Keratinocyte (primary cell): ENCODE measurements around the gene C16orf95. TPM values are rescaled to one million over a fixed set of nuclear protein-coding genes. Genes with fewer than 3 reads are reported as not detected.

Source experiments
- DNase-seq: peaks from one replicate; pipeline ENCODE4 v3.0.0-alpha.2; 2011; ENCODE audit warnings: low read depth, missing footprints, low spot score
- FAIRE-seq: peaks from 2 replicates; lab custom pipeline; 2011; peaks lifted over from hg19 to GRCh38; lab: Jason Lieb, UNC
- H2AFZ ChIP-seq: 2 replicates; pipeline ENCODE4 v1.6.0; 2012; ENCODE audit warnings: low read length, control low read depth, inconsistent platforms; ENCODE audit not compliant: control insufficient read depth
- H3K27ac ChIP-seq: 2 replicates; pipeline ENCODE4 v1.5.1; 2011; ENCODE audit warnings: low read length; ENCODE audit not compliant: control insufficient read depth, insufficient read depth
- H3K27me3 ChIP-seq: 3 replicates; pipeline ENCODE4 v1.6.0; 2011; ENCODE audit warnings: low read length; ENCODE audit not compliant: control insufficient read depth, insufficient read depth; ENCODE audit errors: extremely low read depth
- H3K36me3 ChIP-seq, 2 experiments: 2 replicates in 1 of 2; 3 replicates in 1 of 2; pipeline ENCODE4 v1.5.1; 2011; ENCODE audit warnings: low read length in 2 of 2, mild to moderate bottlenecking in 1 of 2; ENCODE audit not compliant: control insufficient read depth in 2 of 2, insufficient read depth in 2 of 2; ENCODE audit errors: extremely low read depth in 1 of 2
- H3K4me1 ChIP-seq: 3 replicates; pipeline ENCODE4 v1.5.1; 2011; ENCODE audit warnings: low read length; ENCODE audit not compliant: control insufficient read depth, insufficient read depth; ENCODE audit errors: extremely low read depth
- H3K4me2 ChIP-seq: 3 replicates; pipeline ENCODE4 v1.6.0; 2011; ENCODE audit warnings: low read depth, low read length; ENCODE audit not compliant: control insufficient read depth, insufficient read depth; ENCODE audit errors: extremely low read depth
- H3K4me3 ChIP-seq, 3 experiments: fragments of 200-600 bp in 1 of 3; sonication (generic) in 1 of 3; 2 replicates in 2 of 3; 3 replicates in 1 of 3; pipeline ENCODE4 v1.5.1; 2011 to 2016; ENCODE audit warnings: low read length in 3 of 3, mild to moderate bottlenecking in 3 of 3, control low read depth in 2 of 3, inconsistent platforms in 1 of 3, low read depth in 1 of 3, mixed read lengths in 1 of 3, mixed run types in 1 of 3, moderate library complexity in 1 of 3; ENCODE audit not compliant: control insufficient read depth in 2 of 3, insufficient read depth in 2 of 3; ENCODE audit errors: extremely low read depth in 1 of 3
- H3K79me2 ChIP-seq: 2 replicates; pipeline ENCODE4 v1.6.0; 2012; ENCODE audit warnings: low read length; ENCODE audit not compliant: control insufficient read depth, insufficient read depth
- H3K9ac ChIP-seq: 3 replicates; pipeline ENCODE4 v1.6.0; 2011; ENCODE audit warnings: low read length; ENCODE audit not compliant: control insufficient read depth, insufficient read depth; ENCODE audit errors: extremely low read depth
- H3K9me1 ChIP-seq: 3 replicates; pipeline ENCODE4 v1.6.0; 2011; ENCODE audit warnings: low read length; ENCODE audit not compliant: control insufficient read depth, insufficient read depth; ENCODE audit errors: extremely low read depth
- H3K9me3 ChIP-seq: 2 replicates; pipeline ENCODE4 v1.5.1; 2012; ENCODE audit warnings: low read depth, low read length; ENCODE audit not compliant: control insufficient read depth
- H4K20me1 ChIP-seq: 3 replicates; pipeline ENCODE4 v1.6.0; 2011; ENCODE audit warnings: low read length; ENCODE audit not compliant: control insufficient read depth, insufficient read depth; ENCODE audit errors: extremely low read depth
- CTCF ChIP-seq, 3 experiments: IDR thresholded peaks in 1 of 3; conservative IDR thresholded peaks in 1 of 3; optimal IDR thresholded peaks in 1 of 3; 2 replicates in 2 of 3; 3 replicates in 1 of 3; pipeline versions ENCODE3 to v1.5.1; 2011; ENCODE audit warnings: low read length in 3 of 3, mild to moderate bottlenecking in 3 of 3, moderate library complexity in 2 of 3, control low read depth in 1 of 3, inconsistent platforms in 1 of 3; ENCODE audit not compliant: insufficient read depth in 2 of 3; ENCODE audit errors: extremely low read depth in 1 of 3
- EZH2 ChIP-seq: IDR thresholded peaks from one replicate; pipeline ENCODE4 v1.6.1; 2012; ENCODE audit warnings: inconsistent platforms, mild to moderate bottlenecking, low read length, moderate library complexity
- dilution Hi-C: fragments of 300-500 bp; cut with MboI; formaldehyde crosslinking; loops from one replicate; pipeline ENCODE4 v1.7.0; 2020; ENCODE audit warnings: low sequenced_read_pairs; ENCODE audit not compliant: extremely low pct_ligation_motif_present
- polyA plus RNA-seq, 5 experiments: library from polyadenylated mRNA; depleted of rRNA in 3 of 5; stranded (reverse) in 3 of 5; stranded (forward) in 1 of 5; unstranded in 1 of 5; fragments of >200 nt; gene quantifications; 1 replicate in 1 of 5; 2 replicates in 3 of 5; 3 replicates in 1 of 5; pipeline versions ENCODE4 v1.2.1 to v1.2.3, GENCODE V29; 2011 to 2012; ENCODE audit warnings: missing spikeins in 2 of 5, low read depth in 1 of 5, low replicate concordance in 1 of 5

C16orf95 gene
- polyA plus RNA-seq, 1 donor (not counting 4 experiments of a cell fraction or from before 2014, with no cell fraction given): 1.5 TPM

- H2AFZ ChIP-seq: no peak overlapping the region
- no peak overlapping the region for H3K27ac ChIP-seq
- TF ChIP-seq EZH2: no peak
- TF ChIP-seq CTCF (optimal IDR thresholded peaks at IDR 0.05 in 1 of 3, IDR thresholded peaks at IDR 0.05 in 1 of 3, conservative IDR thresholded peaks at IDR 0.05 in 1 of 3; ENCODE audit: extremely low read depth in 1 of 3, insufficient read depth in 2 of 3, low read length in 3 of 3): no peak
- no peak overlapping the region for H3K4me2 ChIP-seq
- H3K9me3 ChIP-seq: no peaks in the 10 kb centered on the region
- DNase-seq (no peak), FAIRE-seq (no peak)
- peaks cover 24 to 41% of the 10 kb centered on the region in 2 experiments for H3K36me3 ChIP-seq
- H3K27me3 ChIP-seq: no peaks in the 10 kb centered on the region
- H4K20me1 ChIP-seq: peaks cover 6% of the 10 kb centered on the region
- H3K9ac ChIP-seq: no peak overlapping the region
- peaks cover 2% of the 10 kb centered on the region for H3K9me1 ChIP-seq
- no peaks in the 10 kb centered on the region for H3K79me2 ChIP-seq
- dilution Hi-C loops: no loop called here
- peaks cover 3% of the 10 kb centered on the region for H3K4me1 ChIP-seq
- no peak overlapping the region for H3K4me3 ChIP-seq
Observed at GRCh38 chr16:87329436-87330256, 12.5 kb upstream of the C16orf95 start.

- dilution Hi-C loops: no loop called here
- TF ChIP-seq CTCF (optimal IDR thresholded peaks at IDR 0.05 in 1 of 3, IDR thresholded peaks at IDR 0.05 in 1 of 3, conservative IDR thresholded peaks at IDR 0.05 in 1 of 3; ENCODE audit: extremely low read depth in 1 of 3, insufficient read depth in 2 of 3, low read length in 3 of 3) (no peak), EZH2 (no peak)
- Histone ChIP-seq H3K9ac (no peak overlapping the region), H3K79me2 (no peaks in the 10 kb centered on the region), H2AFZ (no peak overlapping the region), H3K27ac (no peak overlapping the region), H3K4me3 (no peak overlapping the region), H3K9me1 (peaks cover 2% of the 10 kb centered on the region), H3K36me3 (peaks cover 20 to 41% of the 10 kb centered on the region in 2 experiments), H3K9me3 (no peaks in the 10 kb centered on the region), H3K27me3 (no peaks in the 10 kb centered on the region), H3K4me2 (no peak overlapping the region), H4K20me1 (peaks cover 7% of the 10 kb centered on the region), H3K4me1 (peaks cover 3% of the 10 kb centered on the region)
- no peak for DNase-seq
- FAIRE-seq: no peak
Observed at GRCh38 chr16:87328846-87329245, 11.7 kb upstream of the C16orf95 start.
